HG02759 (cell line): ENCODE data around the gene RASGEF1C.

ENCODE experiments used
- ATAC-seq: cut with Tn5 transposase; IDR thresholded peaks from one replicate; pipeline ENCODE4 v1.9.1; 2021; ENCODE audit warnings: mild to moderate bottlenecking, moderate library complexity; ENCODE audit not compliant: unreplicated experiment

Gene RASGEF1C

GRCh38 chr5:180209137-180209581 is at the start of gene RASGEF1C:
Gene RASGEF1C (minus strand): TSS chr5:180209211. CDS start chr5:180138052, 71,159 bp downstream.
- peak; percentile 81 for ATAC-seq

GRCh38 chr5:180253036-180253824 is 44.2 kb upstream of the RASGEF1C start:
- no peak for ATAC-seq

GRCh38 chr5:180251887-180252286 is 42.9 kb upstream of the RASGEF1C start:
- no peak for ATAC-seq

- ATAC-seq, result no peak
Observed at GRCh38 chr5:180251141-180251540, 42.1 kb upstream of the RASGEF1C start.

- ATAC-seq, result no peak
Observed at GRCh38 chr5:180250329-180250728, 41.3 kb upstream of the RASGEF1C start.

- no peak for ATAC-seq
Observed at GRCh38 chr5:180241600-180241999, 32.6 kb upstream of the RASGEF1C start.

GRCh38 chr5:180238631-180239030 is 29.6 kb upstream of the RASGEF1C start:
- no peak for ATAC-seq

- no peak for ATAC-seq
Observed at GRCh38 chr5:180235846-180236245, 26.8 kb upstream of the RASGEF1C start.

- no peak for ATAC-seq
Observed at GRCh38 chr5:180235077-180235476, 26.1 kb upstream of the RASGEF1C start.

GRCh38 chr5:180234271-180234670 is 25.3 kb upstream of the RASGEF1C start:
- no peak for ATAC-seq

GRCh38 chr5:180233729-180234128 is 24.7 kb upstream of the RASGEF1C start:
- ATAC-seq, result no peak

GRCh38 chr5:180230017-180230416 is 21.0 kb upstream of the RASGEF1C start:
- ATAC-seq, result no peak

GRCh38 chr5:180222056-180222455 is 13.0 kb upstream of the RASGEF1C start:
- no peak for ATAC-seq

- ATAC-seq, result no peak
Observed at GRCh38 chr5:180217797-180218196, 8.8 kb upstream of the RASGEF1C start.

- ATAC-seq, result no peak
Observed at GRCh38 chr5:180216646-180217171, 7.7 kb upstream of the RASGEF1C start.

- no peak for ATAC-seq
Observed at GRCh38 chr5:180215783-180216630, 7.0 kb upstream of the RASGEF1C start.

- ATAC-seq, result no peak
Observed at GRCh38 chr5:180214870-180215770, 6.1 kb upstream of the RASGEF1C start.

GRCh38 chr5:180213657-180214207 is 4.7 kb upstream of the RASGEF1C start:
- ATAC-seq, result no peak

- no peak for ATAC-seq
Observed at GRCh38 chr5:180213256-180213600, 4.2 kb upstream of the RASGEF1C start.
